ENCODE results near the gene CCR1. TPM values are rescaled to one million over a fixed set of nuclear protein-coding genes. Genes with fewer than 3 reads are reported as not detected.

The CCR1 gene
- polyA plus RNA-seq, 1 donor (not counting 4 experiments of a cell fraction or from before 2014, with no cell fraction given) = not detected

DNA sequence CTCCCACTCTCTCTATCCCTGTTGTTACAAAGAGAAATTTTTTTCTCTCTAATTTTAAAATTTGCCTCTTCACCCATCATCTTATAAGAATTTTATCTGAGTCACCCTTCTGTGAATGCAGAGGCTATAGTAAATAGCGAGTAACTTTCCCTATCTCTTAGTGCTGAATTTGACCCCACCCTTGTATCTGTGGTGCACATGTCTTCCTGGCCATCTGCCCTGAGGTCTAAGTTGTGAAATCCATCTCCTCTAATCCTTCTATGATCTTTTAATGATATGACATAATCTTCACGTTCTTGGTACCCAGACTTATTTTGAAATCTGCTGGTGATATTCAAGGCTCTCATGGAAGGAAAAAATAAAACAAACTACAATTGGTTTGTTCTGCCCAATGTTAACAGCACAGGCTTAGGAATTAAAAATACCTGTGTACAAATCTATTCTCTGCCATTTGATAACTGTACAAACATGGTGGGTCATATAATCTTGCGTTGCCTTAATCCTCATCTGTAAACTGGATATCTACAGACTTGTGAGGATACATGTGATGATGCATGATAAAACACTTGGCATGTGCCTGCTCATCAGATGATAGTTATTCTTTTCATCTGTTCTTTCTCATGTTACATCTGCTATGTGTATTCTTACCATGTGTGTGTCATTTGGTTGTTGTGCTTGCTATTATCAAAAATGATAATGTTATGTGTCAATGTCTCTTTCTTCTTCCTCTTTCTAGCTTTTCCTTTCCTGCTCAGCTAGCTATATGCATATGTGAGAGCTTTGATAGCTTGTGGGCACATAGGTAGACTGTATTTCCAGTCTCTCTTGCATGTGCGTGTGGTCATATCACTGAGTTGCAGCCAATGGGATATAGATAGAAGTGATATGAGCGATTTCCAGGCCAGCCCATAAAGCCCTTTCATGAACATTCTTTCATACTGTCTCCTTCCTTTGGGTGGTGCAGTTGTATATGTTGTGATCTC is 20.4 kb upstream of the CCR1 start:
- TF ChIP-seq, protein P1, sequence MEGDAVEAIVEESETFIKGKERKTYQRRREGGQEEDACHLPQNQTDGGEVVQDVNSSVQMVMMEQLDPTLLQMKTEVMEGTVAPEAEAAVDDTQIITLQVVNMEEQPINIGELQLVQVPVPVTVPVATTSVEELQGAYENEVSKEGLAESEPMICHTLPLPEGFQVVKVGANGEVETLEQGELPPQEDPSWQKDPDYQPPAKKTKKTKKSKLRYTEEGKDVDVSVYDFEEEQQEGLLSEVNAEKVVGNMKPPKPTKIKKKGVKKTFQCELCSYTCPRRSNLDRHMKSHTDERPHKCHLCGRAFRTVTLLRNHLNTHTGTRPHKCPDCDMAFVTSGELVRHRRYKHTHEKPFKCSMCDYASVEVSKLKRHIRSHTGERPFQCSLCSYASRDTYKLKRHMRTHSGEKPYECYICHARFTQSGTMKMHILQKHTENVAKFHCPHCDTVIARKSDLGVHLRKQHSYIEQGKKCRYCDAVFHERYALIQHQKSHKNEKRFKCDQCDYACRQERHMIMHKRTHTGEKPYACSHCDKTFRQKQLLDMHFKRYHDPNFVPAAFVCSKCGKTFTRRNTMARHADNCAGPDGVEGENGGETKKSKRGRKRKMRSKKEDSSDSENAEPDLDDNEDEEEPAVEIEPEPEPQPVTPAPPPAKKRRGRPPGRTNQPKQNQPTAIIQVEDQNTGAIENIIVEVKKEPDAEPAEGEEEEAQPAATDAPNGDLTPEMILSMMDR (optimal IDR thresholded peaks at IDR 0.05 in 1 of 3, IDR thresholded peaks at IDR 0.05 in 1 of 3, conservative IDR thresholded peaks at IDR 0.05 in 1 of 3; ENCODE audit: extremely low read depth in 1 of 3, insufficient read depth in 2 of 3, low read length in 3 of 3) = no peak
- TF ChIP-seq EZH2 (IDR thresholded peaks at IDR 0.05; ENCODE audit: low read length) = no peak
- Histone ChIP-seq H3K27ac (ENCODE audit: control insufficient read depth, insufficient read depth, low read length) (no peak overlapping the region), H3K4me3 (ENCODE audit: control insufficient read depth in 2 of 3, extremely low read depth in 1 of 3, insufficient read depth in 2 of 3, low read depth in 1 of 3, low read length in 3 of 3) (no peak overlapping the region), H3K4me1 (ENCODE audit: control insufficient read depth, extremely low read depth, insufficient read depth, low read length) (peaks cover 4% of the 10 kb centered on the region), H3K27me3 (ENCODE audit: control insufficient read depth, extremely low read depth, insufficient read depth, low read length) (peaks cover 8% of the 10 kb centered on the region), H4K20me1 (ENCODE audit: control insufficient read depth, extremely low read depth, insufficient read depth, low read length) (no peaks in the 10 kb centered on the region), H3K9me1 (ENCODE audit: control insufficient read depth, extremely low read depth, insufficient read depth, low read length) (no peaks in the 10 kb centered on the region), H3K4me2 (ENCODE audit: control insufficient read depth, extremely low read depth, insufficient read depth, low read depth, low read length) (no peak overlapping the region), H3K36me3 (ENCODE audit: control insufficient read depth in 2 of 2, extremely low read depth in 1 of 2, insufficient read depth in 2 of 2, low read length in 2 of 2) (no peaks in the 10 kb centered on the region), H3K79me2 (ENCODE audit: control insufficient read depth, insufficient read depth, low read length) (no peaks in the 10 kb centered on the region), H3K9me3 (ENCODE audit: control insufficient read depth, low read depth, low read length) (no peaks in the 10 kb centered on the region), H3K9ac (ENCODE audit: control insufficient read depth, extremely low read depth, insufficient read depth, low read length) (no peak overlapping the region), H2AFZ (ENCODE audit: control insufficient read depth, low read length) (no peak overlapping the region)
- DNase-seq (ENCODE audit: low read depth, low spot score) (peak; percentile 32), FAIRE-seq (peak; percentile 82)
- dilution Hi-C loops (cut with MboI; ENCODE audit: extremely low pct_ligation_motif_present, low sequenced_read_pairs) = no loop called here

DNA sequence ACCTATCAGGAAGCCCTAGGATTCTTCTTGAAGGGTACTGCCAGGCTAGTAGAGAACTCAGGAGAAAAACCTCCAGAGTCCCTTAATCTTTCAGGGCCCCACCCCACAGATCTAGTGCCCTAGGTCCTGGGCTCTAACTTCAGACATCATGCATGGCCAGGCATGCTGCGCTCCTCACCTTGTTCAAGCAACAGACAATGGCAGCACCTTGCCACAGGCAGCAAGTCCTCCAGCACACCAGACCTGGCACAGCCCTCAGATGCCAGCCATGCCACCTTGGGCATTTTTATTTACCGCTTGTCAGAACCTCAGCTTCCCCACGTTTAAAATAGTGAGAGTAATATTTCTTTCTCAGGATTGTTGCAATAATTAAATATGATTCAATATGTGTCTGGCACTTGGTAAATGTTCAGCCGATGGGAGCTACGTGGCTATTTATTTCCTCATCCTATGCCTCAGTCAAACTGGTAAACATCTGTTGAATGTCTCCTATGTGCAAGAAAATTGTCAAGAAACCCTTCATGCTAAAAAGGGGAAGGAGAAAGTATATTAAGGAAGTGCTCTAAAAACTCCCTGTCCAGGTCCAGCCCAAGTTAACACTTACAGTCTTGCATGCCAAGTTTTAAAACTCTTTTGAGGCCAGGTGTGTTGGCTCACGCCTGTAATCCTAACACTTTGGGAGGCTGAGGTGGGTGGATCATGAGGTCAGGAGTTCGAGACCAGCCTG is 14.5 kb upstream of the CCR1 start:
- Histone ChIP-seq H2AFZ (ENCODE audit: control insufficient read depth, low read length) (no peak overlapping the region), H4K20me1 (ENCODE audit: control insufficient read depth, extremely low read depth, insufficient read depth, low read length) (no peaks in the 10 kb centered on the region), H3K9ac (ENCODE audit: control insufficient read depth, extremely low read depth, insufficient read depth, low read length) (no peak overlapping the region), H3K36me3 (ENCODE audit: control insufficient read depth in 2 of 2, extremely low read depth in 1 of 2, insufficient read depth in 2 of 2, low read length in 2 of 2) (no peaks in the 10 kb centered on the region), H3K27me3 (ENCODE audit: control insufficient read depth, extremely low read depth, insufficient read depth, low read length) (no peaks in the 10 kb centered on the region), H3K9me1 (ENCODE audit: control insufficient read depth, extremely low read depth, insufficient read depth, low read length) (no peaks in the 10 kb centered on the region), H3K79me2 (ENCODE audit: control insufficient read depth, insufficient read depth, low read length) (no peaks in the 10 kb centered on the region), H3K27ac (ENCODE audit: control insufficient read depth, insufficient read depth, low read length) (no peak overlapping the region), H3K9me3 (ENCODE audit: control insufficient read depth, low read depth, low read length) (no peaks in the 10 kb centered on the region), H3K4me1 (ENCODE audit: control insufficient read depth, extremely low read depth, insufficient read depth, low read length) (no peaks in the 10 kb centered on the region), H3K4me2 (ENCODE audit: control insufficient read depth, extremely low read depth, insufficient read depth, low read depth, low read length) (no peak overlapping the region), H3K4me3 (ENCODE audit: control insufficient read depth in 2 of 3, extremely low read depth in 1 of 3, insufficient read depth in 2 of 3, low read depth in 1 of 3, low read length in 3 of 3) (no peak overlapping the region)
- no peak for DNase-seq (ENCODE audit: low read depth, low spot score)
- no peak for FAIRE-seq
- dilution Hi-C loops (cut with MboI; ENCODE audit: extremely low pct_ligation_motif_present, low sequenced_read_pairs) = no loop called here
- TF ChIP-seq, protein P1 (optimal IDR thresholded peaks at IDR 0.05 in 1 of 3, IDR thresholded peaks at IDR 0.05 in 1 of 3, conservative IDR thresholded peaks at IDR 0.05 in 1 of 3; ENCODE audit: extremely low read depth in 1 of 3, insufficient read depth in 2 of 3, low read length in 3 of 3) = no peak
- TF ChIP-seq EZH2 (IDR thresholded peaks at IDR 0.05; ENCODE audit: low read length) = no peak

All from keratinocyte (primary cell).